NCI-H1436 (cell line): ENCODE data around the gene SLC24A2.
"Not testable (repeated sequence)": the region's sequence is repeated elsewhere in the genome, so short reads cannot be mapped to it uniquely, and the experiment has no call there.

Source experiments
- DNase-seq: peaks from one replicate; lab custom pipeline; 2025; lab: John Stamatoyannopoulos, UW

The SLC24A2 gene

DNA sequence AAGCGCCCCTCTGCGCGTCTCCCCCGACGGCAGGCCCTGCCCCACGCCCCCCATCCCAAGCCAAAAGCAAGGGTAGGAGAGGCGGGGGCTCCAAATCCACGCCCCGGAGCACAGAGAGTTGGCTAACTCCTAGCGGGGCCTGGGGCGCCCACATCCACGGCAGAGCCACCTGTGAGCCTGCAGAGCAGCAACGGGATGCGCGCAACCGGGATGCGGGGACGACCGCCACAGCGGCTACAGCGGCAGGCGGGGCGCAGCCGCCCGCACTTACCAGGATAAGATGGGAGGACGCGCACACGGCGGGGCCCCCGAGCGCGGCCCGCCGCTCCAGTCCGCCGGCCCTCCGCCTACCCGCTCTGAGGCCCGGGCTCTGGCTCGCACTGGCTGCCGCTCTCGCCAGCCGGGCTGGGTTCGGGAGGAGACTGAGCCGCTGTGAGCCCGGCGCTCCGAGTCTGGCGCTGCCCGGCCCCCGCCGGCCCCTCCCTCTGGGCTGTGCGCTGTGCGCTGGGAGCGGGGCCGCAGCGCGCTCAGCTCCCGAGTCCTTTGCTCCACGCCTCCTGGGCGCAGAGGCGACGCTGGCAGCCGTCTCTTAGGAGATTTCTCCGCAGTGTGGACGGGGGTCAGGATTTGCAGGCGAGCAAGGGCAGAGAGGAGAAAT lies at the start of gene SLC24A2:
TSS of gene SLC24A2 (minus strand) at position 424 of the 658 bp plus-strand sequence.
- DNase-seq = no peak

DNA sequence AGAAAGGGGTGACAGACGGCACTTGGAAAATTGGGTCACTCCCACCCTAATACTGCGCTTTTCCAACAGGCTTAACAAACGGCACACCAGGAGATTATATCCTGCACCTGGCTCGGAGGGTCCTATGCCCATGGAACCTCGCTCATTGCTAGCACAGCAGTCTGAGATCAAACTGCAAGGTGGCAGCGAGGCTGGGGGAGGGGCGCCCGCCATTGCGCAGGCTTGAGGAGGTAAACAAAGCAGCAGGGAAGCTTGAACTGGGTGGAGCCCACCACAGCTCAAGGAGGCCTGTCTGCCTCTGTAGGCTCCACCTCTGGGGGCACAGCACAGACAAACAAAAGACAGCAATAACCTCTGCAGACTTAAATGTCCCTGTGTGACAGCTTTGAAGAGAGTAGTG lies 44.5 kb upstream of the SLC24A2 start:
- not testable (repeated sequence) for DNase-seq

DNA sequence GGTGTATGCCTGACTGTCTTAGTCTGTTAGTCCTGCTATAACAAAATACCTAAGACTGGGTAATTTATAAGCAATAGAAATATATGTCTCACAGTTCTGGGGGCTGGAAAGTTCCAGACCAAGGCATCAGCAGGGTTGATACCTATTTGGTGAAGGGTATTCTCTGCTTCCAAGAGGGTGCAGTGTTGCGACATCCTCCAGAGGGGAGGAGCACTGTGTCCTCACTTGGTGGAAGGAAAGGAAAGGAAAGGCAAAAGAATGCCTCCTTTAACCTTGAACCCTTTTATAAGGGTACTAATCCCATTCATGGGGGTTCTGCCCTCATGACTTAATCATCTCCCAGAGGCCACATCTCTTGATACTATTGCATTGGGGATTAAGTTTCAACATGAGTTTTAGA lies 42.0 kb upstream of the SLC24A2 start:
- DNase-seq = no peak

DNA sequence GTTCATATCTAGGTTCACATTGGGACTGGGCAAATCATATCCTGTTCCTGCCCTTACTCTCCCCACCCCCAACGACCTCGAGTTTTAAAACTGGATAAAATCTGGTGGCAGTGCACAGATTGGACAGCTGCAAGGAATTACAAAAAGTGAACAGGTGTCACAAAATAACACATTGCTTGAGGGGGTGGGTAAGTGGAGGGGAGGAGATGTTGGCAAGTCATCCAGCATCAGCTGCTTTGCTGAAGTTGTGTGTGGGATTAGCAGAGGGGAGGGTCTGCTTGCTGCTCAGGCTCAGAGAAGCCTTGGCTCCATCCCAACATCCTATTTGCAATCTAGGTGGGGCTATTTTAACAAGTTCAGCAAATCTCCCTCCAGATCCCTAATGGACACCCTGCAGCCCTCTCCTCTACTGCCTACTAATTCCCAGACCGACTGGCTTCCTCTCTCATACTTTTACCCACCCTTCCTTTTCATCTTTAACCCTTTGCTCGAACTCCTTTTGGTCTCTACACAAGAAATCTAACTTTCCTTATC lies 39.8 kb upstream of the SLC24A2 start:
- DNase-seq = no peak

DNA sequence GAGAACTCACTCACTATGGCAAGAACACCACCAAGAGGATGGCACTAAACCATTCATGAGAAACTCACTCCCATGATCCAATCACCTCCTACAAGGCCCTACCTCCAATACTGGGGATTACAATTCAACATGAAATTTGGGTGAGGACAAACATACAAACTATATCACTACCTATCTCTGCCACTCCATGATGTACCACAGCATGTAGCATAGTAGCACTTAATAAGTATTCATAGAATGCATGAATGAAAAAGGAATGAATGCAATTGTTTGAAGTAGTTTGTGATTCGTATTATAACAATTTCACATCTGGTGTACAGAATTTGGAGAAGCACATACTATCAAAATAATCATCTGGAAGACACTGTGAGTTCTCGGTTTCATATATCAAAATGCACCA lies 27.9 kb upstream of the SLC24A2 start:
- DNase-seq = no peak

DNA sequence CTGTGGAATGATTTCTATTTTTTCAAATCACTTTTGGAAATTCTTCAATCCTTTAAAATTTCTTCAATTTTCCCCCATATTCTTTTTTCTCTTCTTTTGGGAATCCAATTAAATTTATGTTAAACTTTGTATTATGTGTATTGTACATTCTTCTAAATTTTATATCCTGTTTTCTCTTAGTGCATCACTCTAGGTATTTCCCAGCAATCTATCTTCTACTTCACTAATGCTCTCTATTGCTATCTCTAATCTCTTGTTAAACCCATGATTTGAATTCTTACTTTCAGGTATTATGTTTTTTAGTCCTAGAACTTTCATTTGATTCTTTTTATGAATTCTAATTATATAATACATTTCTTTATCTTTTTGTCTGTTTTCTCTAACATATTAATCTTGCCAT lies 23.4 kb upstream of the SLC24A2 start:
- no peak for DNase-seq

DNA sequence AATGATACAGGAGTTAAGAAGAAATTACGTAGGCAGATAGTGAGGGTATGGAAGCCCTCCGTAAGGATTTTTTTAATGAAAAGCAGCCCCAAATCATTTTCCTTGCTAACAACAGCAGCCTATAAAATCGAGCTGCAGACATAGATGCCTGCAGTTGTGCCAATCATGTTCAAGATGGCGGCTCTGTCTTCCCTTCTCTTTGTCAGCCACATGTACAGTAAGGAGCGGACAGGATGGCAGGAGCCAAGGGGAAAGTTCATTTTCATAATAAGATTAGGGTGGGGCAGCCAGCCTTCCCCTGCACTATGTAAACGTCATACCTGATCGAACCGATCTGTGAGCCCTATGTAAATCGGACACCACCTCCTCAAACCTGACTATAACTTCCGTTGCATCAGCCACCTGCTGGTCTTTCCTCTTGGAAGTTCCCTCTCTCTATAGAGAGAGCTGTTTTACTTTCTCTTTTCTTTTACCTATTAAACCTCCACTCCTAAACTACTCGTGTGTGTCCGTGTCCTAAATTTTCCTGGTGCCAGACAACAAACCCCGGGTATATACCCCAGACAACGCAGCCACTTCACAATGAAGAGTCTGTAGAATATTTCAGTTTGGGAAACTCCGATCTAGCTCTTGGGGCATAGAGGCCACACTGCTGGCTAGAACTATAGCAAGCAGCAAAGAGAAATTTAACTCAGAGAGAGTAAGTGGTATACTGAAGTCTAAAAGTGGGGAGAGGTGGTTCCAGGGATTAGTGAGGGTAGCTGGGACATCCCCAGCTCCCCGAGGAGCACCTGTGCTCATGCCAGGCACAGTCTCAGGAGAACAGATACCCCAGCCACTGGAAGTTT lies 20.8 kb upstream of the SLC24A2 start:
- no peak for DNase-seq

DNA sequence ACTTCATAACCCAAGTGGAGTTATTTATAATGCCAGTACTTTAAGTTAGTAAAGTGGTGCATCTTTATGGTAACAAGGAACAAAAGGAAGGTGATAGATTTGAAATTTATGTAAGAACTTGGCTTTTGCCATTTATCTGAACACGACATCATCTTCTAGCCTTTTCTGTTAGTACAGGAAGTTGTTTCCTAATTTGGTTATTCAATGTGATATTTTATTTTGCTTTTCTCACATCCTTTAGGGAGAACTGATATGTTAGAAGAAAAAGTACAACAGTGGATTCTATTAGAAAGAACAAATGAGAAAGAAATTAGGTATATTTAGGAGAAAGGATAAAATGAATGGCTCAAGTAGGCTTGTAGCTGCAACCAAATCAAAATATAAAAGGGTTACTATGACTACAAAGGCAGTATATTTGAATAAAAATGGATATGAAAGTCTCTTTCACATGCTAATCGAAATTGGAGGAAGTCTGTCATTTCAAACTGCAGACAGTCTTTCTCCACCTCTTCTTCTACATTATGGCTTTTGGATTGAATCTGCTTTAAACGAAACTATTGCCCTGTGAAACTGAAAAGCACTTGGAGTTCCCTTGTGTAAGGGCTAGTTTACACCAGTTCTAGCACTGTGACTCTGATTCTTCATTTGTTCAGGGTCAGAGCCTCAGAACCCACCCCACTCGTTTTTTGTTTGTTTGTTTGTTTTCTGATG lies 18.5 kb upstream of the SLC24A2 start:
- no peak for DNase-seq

DNA sequence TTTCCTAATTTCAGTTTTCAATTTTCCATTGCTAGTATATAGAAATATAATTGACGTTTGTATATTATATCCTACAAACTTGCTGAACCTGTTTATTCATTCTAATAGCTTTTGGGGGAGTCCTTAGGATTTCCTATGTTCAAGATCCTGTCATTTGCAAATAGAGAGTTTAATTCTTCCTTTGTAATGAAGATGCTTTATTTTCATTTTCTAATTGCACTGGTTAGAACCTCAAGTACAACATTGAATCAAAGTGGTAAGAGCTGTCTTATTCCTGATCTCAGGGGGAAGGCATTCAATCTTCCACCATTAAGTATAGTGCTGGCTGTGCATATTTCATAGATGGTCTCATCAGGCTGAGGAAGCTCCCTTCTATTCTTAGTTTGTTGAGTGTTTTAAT lies 15.6 kb upstream of the SLC24A2 start:
- no peak for DNase-seq

DNA sequence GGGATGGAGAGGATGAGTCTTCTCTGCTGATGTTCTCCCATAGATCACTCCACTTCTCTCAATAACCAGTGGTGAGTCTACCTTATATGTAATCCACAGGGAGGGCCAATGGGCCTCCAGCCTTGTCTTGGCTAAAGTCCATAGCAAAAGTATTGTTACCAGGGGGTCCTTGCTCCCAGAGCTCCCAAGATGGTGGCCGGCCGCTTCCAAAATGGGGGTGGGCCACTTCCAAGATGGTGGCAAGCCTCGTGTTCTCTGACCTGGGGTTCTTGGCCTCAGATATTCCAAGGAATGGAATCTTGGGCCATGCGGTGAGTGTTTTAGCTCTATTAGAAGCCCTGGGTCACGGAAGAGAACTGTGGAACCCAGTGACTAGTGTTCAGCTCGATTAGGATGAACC lies 12.0 kb upstream of the SLC24A2 start:
- no peak for DNase-seq

DNA sequence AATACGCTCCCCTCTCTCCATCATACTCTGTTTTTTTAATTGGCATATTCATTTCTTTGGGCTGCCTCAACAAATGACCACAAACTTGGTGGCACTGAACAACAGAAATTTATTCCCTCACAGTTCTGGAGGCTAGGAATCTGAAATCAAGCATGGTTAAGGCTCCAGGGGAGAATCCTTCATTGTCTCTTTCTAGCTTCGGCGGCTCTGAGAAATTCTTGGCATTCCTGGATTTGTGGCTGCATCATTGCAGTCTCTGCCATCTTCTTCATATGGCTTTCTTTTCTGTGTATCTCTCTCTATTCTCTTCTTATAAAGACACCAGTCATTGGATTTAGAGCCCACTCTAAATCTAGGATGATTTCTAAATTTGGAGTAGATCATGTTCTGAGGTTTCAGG lies 10.9 kb upstream of the SLC24A2 start:
- no peak for DNase-seq

DNA sequence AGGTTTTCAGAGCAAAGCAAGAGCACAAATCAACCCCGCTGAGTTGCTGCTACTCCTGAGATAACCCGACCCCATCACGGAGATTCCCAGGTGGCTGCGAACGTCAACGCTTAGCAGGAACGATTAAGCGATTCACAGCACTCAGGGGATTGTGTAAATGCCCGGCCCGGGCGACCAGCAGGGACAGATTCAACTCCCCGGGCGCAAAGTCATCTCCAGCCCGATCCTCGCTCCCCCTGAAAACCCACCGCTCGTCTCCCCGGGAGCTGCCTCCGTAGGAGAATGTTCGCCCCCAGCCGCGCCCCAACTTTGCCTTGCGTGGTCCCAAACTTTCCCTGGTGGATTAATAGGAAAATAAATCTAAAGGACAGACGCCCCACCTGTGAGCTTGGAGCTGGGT lies 685 bp downstream of the SLC24A2 start:
- DNase-seq = peak; percentile 8

DNA sequence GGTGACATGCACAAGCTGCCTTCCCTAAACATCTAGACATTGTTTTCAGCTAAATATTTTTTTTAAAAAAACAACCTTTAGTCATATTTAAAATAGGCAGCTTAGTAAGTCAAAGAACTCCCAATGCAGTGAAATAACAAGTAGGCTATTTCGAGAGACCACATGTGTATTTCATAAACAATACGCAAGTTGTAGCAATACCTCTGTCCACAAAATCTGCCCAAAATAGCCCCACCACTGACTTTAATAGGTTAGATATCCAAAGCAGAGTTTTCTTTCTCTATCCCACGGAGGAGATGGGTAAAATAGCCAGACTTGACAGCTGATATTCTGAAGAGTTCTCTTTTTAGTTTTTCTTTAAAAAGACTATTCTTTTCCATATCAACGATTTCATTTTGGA lies 1.2 kb downstream of the SLC24A2 start:
- no peak for DNase-seq

DNA sequence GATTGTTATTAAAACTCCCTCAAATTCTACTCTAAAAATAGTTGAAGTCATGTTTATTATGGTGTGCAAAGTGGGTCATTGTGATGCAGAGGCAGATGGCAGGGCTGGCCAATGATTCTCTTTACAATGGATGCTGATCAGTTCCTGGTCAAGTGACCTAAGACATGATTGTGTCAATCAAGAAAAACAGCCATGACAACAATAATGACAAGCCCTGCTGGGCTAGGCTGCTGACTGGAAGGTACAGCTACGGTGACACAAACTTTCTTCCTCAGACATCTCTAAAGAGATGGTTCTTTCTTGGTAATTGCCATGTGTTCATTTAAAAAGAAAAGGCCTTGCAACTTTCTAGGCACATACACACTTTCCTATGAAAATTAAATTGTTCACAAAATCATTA lies 3.6 kb downstream of the SLC24A2 start:
- DNase-seq = no peak

DNA sequence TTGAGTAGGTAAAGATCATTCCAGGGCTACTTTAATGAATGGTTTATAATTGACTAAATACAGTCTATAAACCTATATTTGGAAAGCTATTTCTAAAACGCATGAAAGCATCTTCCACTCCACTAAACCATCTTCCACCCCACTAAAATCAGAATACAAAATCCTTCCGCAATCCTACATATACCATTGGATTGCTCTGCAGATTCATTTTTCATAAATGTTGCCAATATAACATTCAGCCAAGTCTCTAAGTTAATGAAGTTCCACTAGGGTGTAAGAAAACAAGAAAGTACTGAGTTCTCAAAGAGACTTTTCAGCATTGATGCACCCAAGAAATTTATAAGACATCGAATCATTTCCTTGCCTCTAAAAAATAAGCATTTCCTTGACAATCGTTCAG lies 4.7 kb downstream of the SLC24A2 start:
- DNase-seq = no peak

DNA sequence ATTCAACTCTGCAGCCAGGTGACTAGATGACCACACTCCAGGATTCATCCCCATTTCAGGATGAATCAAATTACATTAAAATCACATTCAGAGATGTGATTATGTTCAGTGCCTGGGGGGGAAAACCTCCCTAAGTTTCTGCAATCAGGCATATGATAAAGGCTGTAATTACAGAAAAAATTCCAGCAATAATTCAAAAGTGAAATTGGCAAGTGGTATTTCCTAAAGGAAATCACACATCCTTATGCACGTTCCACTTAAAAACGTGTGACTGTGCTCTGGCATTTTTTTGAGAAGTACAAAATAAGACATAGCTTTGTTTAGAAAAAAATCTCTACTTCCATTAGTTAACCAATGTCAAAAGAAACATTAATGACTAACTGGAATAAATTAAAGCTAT lies 5.3 kb downstream of the SLC24A2 start:
- no peak for DNase-seq

DNA sequence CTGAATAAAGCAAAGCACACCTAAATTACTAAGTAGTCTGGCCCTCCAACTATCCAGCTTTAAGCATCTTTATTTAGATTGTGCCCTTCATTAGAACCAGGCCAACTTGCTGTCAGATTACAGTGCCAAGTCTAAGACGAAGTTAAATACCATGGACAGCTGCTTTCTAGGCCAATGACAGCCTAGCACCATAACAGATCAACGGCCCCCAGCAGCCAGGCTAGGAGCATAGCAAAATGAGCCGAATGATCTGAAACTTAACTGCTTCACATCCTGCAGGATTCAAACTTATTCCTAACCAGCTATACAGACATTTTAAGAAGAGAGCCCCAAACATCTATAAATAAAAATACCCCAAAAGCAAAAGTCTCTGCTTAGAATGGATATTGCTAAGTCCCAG lies 6.8 kb downstream of the SLC24A2 start:
- DNase-seq = no peak

DNA sequence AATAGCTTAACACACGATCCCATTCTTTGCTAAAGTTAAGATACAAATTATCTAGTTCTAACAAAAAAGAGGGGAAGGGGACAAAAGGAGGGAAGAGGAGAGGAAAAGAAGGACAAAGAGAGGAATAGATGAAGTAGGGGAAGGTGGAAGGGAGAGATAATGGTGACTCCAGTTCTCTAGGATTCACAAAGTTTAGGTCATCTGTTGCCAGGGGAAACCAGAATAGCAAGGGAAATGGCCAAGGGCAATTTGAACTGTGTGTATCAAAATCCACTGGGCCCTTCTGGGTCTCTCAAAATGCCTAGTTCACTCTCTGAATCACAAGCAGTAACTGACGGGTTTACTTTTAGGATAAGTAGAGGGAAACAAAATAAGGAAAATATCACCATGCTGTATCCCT lies 7.6 kb downstream of the SLC24A2 start:
- DNase-seq = no peak

DNA sequence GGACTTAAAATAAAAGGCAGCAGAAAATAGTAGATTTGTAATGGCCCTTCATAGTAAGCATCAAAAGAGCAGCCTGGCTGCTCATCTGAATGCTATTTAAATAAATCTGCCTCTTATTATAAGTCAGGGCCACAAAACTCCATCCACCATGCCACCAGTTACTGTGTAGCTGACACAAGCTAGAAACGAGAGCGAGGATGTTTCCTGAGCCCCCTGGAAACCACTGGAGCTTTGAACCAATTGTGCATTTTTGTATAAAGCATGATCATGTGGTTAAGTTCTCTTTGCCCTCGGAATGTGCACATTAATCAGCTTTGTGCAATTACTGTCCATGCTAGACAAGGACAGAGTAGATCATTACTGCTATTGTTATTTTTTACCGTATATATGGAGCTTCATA lies 17.4 kb downstream of the SLC24A2 start:
- DNase-seq = no peak

DNA sequence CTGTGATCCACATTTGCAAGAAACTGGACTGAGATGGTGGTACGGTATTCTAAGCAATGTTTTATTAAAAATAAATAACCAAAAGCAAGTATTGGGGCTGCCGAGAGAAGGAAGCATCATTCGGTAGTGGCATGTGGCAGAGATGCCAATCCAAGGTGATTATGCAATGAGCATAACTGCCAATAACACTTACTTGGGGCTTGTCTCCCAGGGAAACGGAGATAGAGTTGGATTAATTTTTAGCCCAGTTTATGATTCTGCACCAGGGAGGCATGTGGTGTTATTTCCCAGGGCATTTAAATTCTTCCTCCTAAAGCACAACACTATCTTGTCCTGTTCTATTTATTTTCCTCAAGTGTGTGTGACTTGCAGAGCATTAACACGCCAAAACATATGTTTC lies 17.9 kb downstream of the SLC24A2 start:
- no peak for DNase-seq

DNA sequence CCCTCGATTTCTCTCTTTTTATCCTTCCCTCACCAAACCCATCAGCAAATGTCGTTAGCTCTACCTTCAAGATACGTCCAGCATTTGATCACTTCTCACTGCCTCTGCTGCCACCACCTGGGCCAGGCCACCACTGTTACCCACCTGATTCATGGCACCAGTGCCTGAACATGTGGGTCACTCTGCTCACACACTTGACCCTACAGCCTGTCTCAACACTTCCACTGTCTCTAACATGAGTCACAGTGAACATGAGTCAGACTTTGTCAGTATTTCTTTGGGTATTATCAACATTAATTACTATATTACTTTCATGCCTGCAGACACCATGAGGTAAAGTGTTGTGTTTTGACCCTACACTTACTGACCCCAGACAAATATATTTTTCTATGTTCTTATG lies 19.6 kb downstream of the SLC24A2 start:
- no peak for DNase-seq

DNA sequence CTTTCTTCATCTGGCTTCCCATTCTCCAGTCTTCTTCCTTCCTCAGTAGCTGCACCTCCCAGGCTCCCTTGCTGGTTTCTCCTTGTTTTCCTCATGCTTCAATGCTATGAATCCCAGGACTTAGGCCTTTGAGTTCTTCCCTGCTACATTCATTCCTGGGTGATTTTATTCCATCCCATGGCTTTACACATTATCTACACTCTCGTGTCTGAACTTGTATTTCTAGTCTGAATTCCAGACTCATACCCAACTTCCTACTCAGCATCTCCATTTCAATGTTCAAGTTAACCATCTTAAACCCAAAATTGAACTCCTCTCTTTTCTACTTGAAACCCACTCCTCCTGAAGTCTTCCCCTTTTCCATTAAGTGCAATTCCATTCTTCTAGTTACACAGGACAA lies 20.0 kb downstream of the SLC24A2 start:
- DNase-seq = no peak

DNA sequence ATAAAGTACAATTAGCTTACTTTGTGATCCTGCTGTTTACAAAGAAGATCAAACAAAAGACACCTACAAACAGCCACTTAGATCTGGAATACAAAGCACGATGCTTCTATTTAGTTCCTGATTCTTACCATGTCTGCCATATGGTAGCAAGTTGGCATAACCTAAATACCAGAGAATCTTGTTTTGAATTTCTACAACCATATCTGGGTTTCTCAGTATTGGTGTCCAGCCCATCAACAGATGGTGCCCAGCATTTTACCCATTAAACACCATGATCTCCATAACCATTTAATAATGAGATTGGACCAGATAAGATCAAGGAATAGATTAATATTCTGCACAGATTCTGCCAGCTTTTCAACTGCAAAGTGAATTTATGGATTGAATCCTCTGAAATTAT lies 29.8 kb downstream of the SLC24A2 start:
- DNase-seq = no peak
